NCI-H524 treated with DMSO at 0.1 percent for 48 hours (cell line): ENCODE results near the gene RNF13.
A peak's percentile ranks its signal among the peaks of the same experiment; 100 is the strongest.
"Not testable (repeated sequence)": the region's sequence is repeated elsewhere in the genome, so short reads cannot be mapped to it uniquely, and the experiment has no call there.

Experiments
- DNase-seq: peaks from one replicate; lab custom pipeline; 2025; lab: John Stamatoyannopoulos, UW

Gene RNF13

DNA sequence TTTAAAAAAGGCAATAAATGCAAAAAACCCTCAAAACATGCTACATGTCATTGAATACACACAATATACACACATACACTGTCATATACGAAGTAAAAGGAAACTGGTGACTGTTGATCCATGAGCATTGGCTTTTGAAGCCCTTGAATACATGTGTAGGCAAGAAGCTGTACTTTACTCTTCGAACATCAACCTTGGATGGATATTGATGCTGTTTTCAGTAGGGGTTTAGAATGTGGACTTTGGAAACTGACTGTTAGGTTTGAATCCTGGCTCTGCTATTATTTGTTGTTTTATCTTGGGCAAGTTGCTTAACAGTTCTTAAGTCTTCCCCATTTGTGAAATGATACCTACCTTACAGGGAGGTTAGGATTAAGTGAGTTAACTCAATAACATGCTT, 30.5 kb downstream of the RNF13 start:
- DNase-seq = no peak

DNA sequence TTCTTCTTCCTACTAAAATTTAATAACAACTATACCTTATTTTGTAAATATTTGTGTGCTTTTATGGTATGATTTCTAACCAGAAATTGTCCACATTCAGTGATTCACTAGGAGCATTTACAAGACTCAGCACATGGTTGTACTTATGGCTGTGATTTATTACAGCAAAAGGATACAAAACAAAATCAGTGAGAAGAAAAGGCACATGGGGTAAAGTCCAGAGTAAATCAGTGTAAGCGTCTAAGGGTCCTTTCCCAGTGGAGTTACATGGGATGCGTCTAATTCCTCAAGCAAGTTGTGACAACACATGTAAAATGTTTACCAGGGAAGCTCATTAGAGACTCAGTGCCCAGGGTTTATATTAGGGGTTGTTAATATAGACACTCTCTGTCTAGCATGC, 31.1 kb downstream of the RNF13 start:
- no peak for DNase-seq

- DNase-seq = no peak
Measured at GRCh38 chr3:149845570-149846244, 32.7 kb downstream of the RNF13 start.

- no peak for DNase-seq
Measured at GRCh38 chr3:149848238-149848637, 35.2 kb downstream of the RNF13 start.

- DNase-seq = no peak
Measured at GRCh38 chr3:149848688-149849087, 35.7 kb downstream of the RNF13 start.

DNA sequence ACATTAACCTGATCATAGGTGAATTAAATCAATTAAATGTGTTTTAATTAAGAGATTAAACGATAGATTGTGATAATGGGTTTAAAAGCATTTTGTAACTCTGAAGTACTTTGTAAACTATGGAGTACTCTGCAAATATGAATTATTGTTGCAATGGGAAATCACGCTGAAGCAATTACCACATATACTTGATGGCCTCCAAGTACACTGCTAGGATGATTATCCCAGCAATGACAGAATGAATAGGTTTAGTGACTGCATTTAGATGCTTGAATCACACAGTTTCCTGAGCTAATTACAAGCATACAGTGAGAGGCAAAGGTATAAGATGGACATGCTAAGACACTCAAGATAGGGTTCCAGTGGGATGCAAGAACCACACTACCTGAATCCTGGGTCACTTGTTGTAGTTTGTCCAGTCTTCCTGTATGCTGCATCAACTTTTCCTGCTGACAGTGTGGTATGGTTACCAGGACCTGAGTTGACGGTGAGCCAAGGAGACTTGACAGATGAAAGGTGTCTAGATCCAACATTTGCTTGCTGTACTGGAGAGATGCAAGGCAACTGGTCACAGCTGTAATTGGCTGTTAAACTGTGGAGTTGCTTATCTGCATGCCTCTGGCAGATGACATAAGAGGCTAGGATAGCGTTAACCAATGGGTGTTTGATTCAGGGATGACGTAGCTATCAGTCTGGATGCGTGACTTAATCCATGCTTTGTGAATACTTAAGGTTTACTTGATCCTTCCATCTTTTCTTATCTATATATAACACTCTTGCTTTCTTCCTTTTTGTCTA, 38.0 kb downstream of the RNF13 start:
- no peak for DNase-seq

GRCh38 chr3:149858911-149859310, 45.9 kb downstream of the RNF13 start:
- no peak for DNase-seq

GRCh38 chr3:149860881-149861280, 47.9 kb downstream of the RNF13 start:
- no peak for DNase-seq

- DNase-seq = no peak
Measured at GRCh38 chr3:149867563-149867962, 54.5 kb downstream of the RNF13 start.

DNA sequence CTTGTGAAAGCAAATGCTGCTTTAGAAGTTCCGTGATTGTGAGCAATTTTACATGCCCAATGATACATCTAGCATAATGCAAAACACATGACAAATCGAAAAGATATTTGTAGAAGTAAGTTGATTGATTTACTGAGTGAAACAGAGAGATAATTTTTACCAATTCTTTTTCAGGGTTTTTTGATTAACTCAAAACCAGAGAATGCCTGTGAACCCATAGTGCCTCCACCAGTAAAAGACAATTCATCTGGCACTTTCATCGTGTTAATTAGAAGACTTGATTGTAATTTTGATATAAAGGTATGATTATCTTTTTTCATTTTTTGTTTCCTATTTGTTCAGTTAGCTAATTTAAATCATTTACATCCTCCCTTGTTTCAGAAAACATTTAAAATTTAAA, 58.8 kb downstream of the RNF13 start:
- DNase-seq = no peak

- DNase-seq = no peak
Measured at GRCh38 chr3:149872589-149872988, 59.6 kb downstream of the RNF13 start.

DNA sequence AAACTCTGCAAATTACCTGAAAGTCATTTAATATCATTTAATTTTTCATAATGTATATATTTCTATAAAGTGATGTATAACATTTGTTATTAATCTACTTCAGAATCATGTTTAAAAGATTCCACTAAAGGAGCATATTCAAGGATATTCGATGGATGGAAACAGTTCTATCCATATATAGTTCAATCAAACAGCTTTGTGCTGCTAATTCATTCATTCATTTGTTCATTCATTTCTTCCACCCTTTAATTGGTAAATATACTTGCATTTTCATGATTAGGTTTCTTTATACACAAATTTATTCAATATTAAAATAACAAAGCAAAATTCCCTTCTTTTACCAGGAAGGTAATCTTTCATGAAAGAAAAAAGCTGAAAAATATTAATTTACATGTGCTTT, 64.7 kb downstream of the RNF13 start:
- DNase-seq = no peak

DNA sequence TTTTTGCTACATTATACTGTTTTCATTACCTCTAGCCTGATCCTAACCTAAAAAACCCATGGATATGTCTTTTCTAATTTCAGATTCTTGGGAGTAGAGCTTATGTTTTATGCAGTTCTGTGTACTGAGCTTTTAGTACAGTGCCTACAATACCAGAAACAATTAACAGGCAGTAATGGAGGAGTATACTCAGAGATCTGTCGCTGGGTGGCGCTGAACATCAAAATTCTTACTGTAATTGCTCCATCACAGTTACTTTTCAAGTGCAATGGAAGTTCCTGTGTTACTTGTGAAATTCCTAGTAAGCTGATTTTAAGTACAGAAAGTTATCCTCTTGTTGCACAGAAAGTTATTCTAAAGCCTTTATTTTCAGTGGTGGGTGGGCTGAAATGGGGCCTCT, 66.9 kb downstream of the RNF13 start:
- peak; percentile 44 for DNase-seq

GRCh38 chr3:149881879-149882278, 68.9 kb downstream of the RNF13 start:
- no peak for DNase-seq

- DNase-seq = no peak
Measured at GRCh38 chr3:149883134-149883533, 70.1 kb downstream of the RNF13 start.

DNA sequence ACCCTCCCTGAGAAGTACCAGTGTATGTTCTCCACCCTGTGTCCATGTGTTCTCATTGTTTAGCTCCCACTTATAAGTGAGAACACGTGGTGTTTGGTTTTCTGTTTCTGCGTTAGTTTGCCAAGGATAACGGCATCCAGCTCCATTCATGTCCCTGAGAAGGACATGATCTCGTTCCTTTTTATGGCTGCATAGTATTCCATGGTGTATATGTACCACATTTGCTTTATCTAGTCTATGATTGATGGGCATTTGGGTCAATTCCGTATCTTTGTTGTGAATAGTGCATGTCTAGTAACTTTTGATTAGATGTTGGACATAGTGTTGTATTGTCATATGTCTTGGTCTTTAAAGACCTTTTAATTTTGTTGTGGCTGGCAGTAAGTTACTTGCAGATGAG, 70.8 kb downstream of the RNF13 start:
- not testable (repeated sequence) for DNase-seq

DNA sequence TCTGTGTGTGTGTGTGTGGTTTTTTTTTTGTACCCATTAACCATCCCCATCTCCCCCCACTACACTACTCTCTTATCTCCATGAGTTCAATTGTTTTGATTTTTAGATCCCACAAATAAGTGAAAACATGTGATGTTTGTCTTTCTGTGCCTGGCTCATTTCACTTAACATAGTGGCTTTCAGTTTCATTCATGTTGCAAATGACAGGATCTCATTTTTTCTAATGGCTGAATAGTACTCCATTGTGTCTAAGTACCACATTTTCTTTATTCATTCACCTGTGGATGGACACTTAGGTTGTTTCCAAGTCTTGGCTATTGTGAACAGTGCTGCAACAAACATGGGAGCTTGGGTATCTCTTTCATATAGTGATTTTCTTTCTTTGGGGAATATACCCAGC, 71.8 kb downstream of the RNF13 start:
- DNase-seq = not testable (repeated sequence)

DNA sequence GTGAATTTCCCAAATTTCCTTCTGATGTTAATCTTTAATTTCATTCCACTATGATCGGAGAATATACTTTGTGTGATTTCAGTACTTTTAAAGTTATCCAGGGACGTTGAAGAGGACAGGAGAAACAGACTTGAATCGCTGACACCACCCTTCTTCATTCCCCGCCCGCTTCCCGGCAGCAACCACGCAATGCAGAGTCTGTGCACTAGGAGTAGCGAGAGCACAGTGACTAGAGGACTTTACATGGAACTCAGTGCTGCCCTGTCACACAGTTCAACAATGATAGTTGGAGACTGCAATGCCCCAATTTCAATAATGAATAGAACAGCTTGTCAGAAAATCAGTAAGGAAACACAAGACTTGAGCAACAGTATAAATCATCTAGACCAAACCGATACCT, 73.9 kb downstream of the RNF13 start:
- no peak for DNase-seq

GRCh38 chr3:149891621-149892020, 78.6 kb downstream of the RNF13 start:
- DNase-seq = no peak

DNA sequence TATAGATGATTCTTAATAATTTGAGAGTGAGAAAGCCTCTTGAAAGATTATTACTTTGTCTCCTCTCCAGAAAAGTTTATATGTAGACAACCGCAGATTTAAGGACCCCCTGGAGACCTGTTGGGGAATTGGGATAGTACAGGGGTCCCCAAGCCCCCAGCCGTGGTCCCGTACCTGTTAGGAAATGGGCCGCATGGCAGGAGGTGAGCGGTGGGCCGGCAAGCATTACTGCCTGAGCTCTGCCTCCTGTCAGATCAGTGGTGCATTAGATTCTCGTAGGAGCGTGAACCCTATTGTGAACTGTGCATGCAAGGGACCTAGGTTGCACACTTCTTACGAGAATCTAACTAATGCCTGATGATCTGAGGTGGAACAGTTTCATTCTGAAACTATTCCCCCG, 79.4 kb downstream of the RNF13 start:
- DNase-seq = no peak

GRCh38 chr3:149894205-149894604, 81.2 kb downstream of the RNF13 start:
- DNase-seq = no peak

GRCh38 chr3:149895339-149895738, 82.3 kb downstream of the RNF13 start:
- DNase-seq = no peak

DNA sequence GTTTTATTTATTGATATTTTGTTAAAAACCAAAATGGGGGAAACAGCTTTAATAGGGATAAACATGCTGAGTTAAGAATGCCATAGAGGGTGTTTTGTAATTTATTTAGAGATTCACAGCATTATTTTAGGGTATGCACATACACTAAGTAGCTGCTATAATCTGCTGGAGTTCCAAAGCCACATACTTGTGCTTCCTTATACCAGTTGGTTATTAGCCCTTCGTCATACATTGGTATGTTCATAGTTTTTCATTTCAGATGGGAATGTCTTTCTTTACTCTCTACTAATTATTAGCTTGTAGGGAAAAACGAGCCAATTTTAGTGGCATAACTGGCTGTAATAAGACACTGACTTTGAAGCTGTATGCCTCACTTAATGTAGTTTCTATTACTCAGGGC, 82.8 kb downstream of the RNF13 start:
- no peak for DNase-seq

DNA sequence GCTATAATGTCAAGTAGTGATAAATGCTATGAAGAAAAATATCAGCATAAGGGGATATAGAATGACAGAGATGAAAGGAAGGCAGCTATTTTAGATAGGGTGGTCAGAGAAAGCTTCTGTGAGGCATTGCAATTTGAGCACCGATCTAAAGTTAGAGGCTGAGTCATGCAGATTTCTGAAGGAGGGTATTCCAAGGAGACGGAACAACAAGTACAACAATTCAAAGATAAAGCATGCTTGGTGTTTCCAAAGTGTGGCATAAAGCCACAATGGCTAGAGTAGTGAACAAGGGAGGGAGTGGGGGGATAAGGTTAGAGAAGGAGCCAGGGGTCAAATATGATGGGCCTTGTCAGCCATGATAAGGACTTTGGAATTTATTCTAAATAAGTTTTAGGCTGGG, 85.8 kb downstream of the RNF13 start:
- DNase-seq = no peak
